K562 (cell line): ENCODE data around the gene MCM9. TPM values are rescaled to one million over a fixed set of nuclear protein-coding genes. Genes with fewer than 3 reads are reported as not detected.
A peak's percentile ranks its signal among the peaks of the same experiment; 100 is the strongest.

Source experiments
- ETV1 ChIP-seq: fragments of 450-650 bp; conservative IDR thresholded peaks from 2 replicates; pipeline ENCODE4 v1.6.1; 2016; ENCODE audit warnings: missing genetic modification characterization, control low read depth, low read depth, missing compliant biosample characterization
- FOXM1 ChIP-seq, 2 experiments: fragments of 450-650 bp in 1 of 2; sonication (generic) in 1 of 2; formaldehyde crosslinking in 1 of 2; IDR thresholded peaks; 2 replicates each; pipeline versions ENCODE4 v1.6.1 to v1.9.0; 2017 to 2022; ENCODE audit warnings: low read depth in 2 of 2, mild to moderate bottlenecking in 2 of 2, missing genetic modification reagents in 1 of 2, moderate library complexity in 1 of 2
- GATAD2B ChIP-seq: fragments of 450-650 bp; IDR thresholded peaks from 2 replicates; pipeline ENCODE4 v1.6.1; 2017; ENCODE audit warnings: mild to moderate bottlenecking, borderline replicate concordance
- GTF2E2 ChIP-seq: fragments of 200-800 bp; sonication (Bioruptor generic); IDR thresholded peaks from 2 replicates; pipeline ENCODE4 v1.6.1; 2016; ENCODE audit warnings: missing genetic modification characterization, missing compliant biosample characterization
- KDM1A ChIP-seq, 2 experiments: fragments of 450-650 bp; IDR thresholded peaks; 2 replicates each; pipeline ENCODE4 v1.6.1; 2016; ENCODE audit warnings: mild to moderate bottlenecking in 2 of 2
- NONO ChIP-seq, 2 experiments: fragments of 200-400 bp in 1 of 2; fragments of 450-650 bp in 1 of 2; formaldehyde crosslinking in 1 of 2; IDR thresholded peaks; 2 replicates each; pipeline ENCODE4 v1.6.1; 2017; ENCODE audit warnings: low read depth in 2 of 2, mild to moderate bottlenecking in 2 of 2, moderate library complexity in 2 of 2, low read length in 1 of 2
- PHB ChIP-seq: fragments of 250-450 bp; sonication (Bioruptor Pico); IDR thresholded peaks from 2 replicates; pipeline ENCODE4 v1.5.0; 2021
- RBFOX2 ChIP-seq: fragments of 200-400 bp; formaldehyde crosslinking; IDR thresholded peaks from 2 replicates; pipeline ENCODE4 v1.6.1; 2017; ENCODE audit warnings: low read depth, mild to moderate bottlenecking, low read length, moderate library complexity
- SAP30 ChIP-seq: fragments of 200-600 bp; sonication (generic); IDR thresholded peaks from 2 replicates; pipeline ENCODE4 v1.6.1; 2012; ENCODE audit warnings: borderline replicate concordance, low read depth, mild to moderate bottlenecking, moderate library complexity, low read length, control low read depth, inconsistent platforms; ENCODE audit not compliant: insufficient read depth, poor library complexity, severe bottlenecking
- SPI1 ChIP-seq: IDR thresholded peaks from 2 replicates; pipeline ENCODE4 v1.6.1; 2011; ENCODE audit warnings: low read depth, low read length, control low read depth, borderline replicate concordance
- TEAD1 ChIP-seq, 2 experiments: fragments of 450-650 bp in 1 of 2; sonication (generic) in 1 of 2; formaldehyde crosslinking; IDR thresholded peaks; 2 replicates each; pipeline versions ENCODE4 v1.4.0 to v1.8.0; 2020 to 2022; ENCODE audit warnings: mild to moderate bottlenecking in 2 of 2, missing genetic modification reagents in 1 of 2
- XRCC5 ChIP-seq: fragments of 200-400 bp; formaldehyde crosslinking; IDR thresholded peaks from 2 replicates; pipeline ENCODE4 v1.6.1; 2017; ENCODE audit warnings: low read depth, mild to moderate bottlenecking, low read length
- ZNF175 ChIP-seq: fragments of 200-800 bp; sonication (Bioruptor generic); IDR thresholded peaks from 2 replicates; pipeline ENCODE4 v1.6.1; 2016; ENCODE audit warnings: low read depth, mild to moderate bottlenecking, missing genetic modification characterization, missing compliant biosample characterization
- ZNF830 ChIP-seq: fragments of 250-450 bp; sonication (Bioruptor Pico); IDR thresholded peaks from 2 replicates; pipeline ENCODE4 v1.5.0; 2021; ENCODE audit warnings: mild to moderate bottlenecking
- polyA plus RNA-seq, 8 experiments: library from polyadenylated mRNA; depleted of rRNA in 4 of 8; stranded (reverse) in 5 of 8; unstranded in 3 of 8; fragments of >200 nt; fragmentation: Nextera tagmentation in 2 of 8; fragmentation: Illumina TruSeq in 1 of 8; extraction: Ambion mirVana in 2 of 8; extraction: Trizol in 1 of 8; gene quantifications; 2 replicates each; pipeline versions ENCODE4 v1.2.1 to v1.2.3, GENCODE V29; 2011 to 2014; ENCODE audit warnings: inconsistent platforms in 1 of 8, missing spikeins in 1 of 8
- total RNA-seq, 7 experiments: library from RNA; depleted of rRNA in 6 of 7; stranded (reverse); fragments of >200 nt in 6 of 7; fragmentation: Illumina TruSeq in 2 of 7; extraction: Trizol in 2 of 7; gene quantifications; 2 replicates each; pipeline versions ENCODE4 v1.2.1 to v1.2.3, GENCODE V29; 2011 to 2021; ENCODE audit warnings: low replicate concordance in 1 of 7
- TF ChIP-seq, protein P1 (sequence below): sonication (generic); formaldehyde crosslinking; IDR thresholded peaks from 2 replicates; pipeline ENCODE4 v1.9.0; 2022; ENCODE audit warnings: mild to moderate bottlenecking, missing genetic modification reagents
- TF ChIP-seq, protein P2 (sequence below): fragments of 450-650 bp; IDR thresholded peaks from 2 replicates; pipeline ENCODE4 v1.6.1; 2017; ENCODE audit warnings: antibody characterized with exemption, mild to moderate bottlenecking
- TF ChIP-seq, protein P3 (sequence below): fragments of 200-800 bp; sonication (Bioruptor generic); IDR thresholded peaks from 2 replicates; pipeline ENCODE4 v1.6.1; 2017; ENCODE audit warnings: missing genetic modification characterization, missing compliant biosample characterization
- TF ChIP-seq, protein P4 (sequence below): fragments of 250-450 bp; sonication (Bioruptor Pico); IDR thresholded peaks from 2 replicates; pipeline ENCODE4 v1.8.0; 2021; ENCODE audit warnings: borderline replicate concordance, mild to moderate bottlenecking, moderate library complexity; ENCODE audit not compliant: poor library complexity, severe bottlenecking

MCM9 gene
- total and polyA plus RNA-seq, 9 of the 15 experiments (the other 6 are each of a cell fraction or from before 2014, with no cell fraction given) = 4.8 to 16.7 (median 11.6) TPM

DNA sequence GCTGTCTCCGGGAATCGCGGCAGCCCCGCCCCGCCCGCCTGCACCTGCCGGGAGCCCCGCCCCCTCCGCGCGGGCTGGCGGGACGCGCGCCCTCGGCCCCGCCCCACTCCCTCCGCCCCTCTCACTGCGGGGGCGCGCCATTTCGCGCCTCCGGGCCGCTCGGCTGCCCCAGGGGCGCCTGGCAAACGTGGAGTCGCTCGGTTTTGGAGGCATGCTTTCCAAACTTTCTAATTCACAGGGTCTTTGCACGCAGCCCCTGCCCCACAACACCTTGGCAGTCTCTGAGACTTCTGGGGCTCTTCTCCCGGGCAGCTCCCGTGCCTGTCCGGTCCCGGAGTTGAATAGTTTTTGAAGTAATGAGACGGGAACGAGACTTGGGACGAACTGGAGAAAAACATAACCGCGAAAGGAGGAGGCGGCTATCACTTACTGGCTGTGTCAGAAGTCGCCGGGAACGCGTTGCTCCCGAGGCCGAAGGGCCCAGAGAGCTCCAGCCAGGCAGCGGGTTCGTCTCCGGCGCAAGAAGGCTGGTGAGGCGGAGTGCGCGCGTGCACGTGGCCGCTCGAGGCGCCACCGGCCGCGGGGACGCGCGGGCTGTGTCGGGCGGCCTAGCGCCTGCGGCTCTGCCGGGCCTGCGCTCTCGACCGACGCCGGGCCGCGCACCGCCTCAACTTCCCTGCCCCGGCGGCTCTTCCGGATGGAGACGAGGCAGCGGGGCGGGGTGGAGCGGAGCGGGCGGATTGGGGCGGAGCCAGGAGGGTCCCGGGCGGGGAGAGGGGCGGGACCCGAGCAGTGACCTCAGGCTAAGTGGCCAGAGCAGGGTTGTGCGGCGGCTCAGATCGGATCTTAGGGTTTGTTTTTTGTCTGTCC is at the start of gene MCM9 (continued):
- TF ChIP-seq SAP30 (peak; percentile 78), TEAD1 (CRISPR knock-in tag; IDR thresholded peaks at IDR 0.05) (0 out of 4 replicates have a peak, but pooled peaks have one; percentile 12 to 30), GTF2E2 (tag) (peak; percentile 97), ETV1 (tag) (0 out of 2 replicates have a peak, but pooled peaks have one; percentile 13), KDM1A (IDR thresholded peaks at IDR 0.05) (no peak), PHB (CRISPR knock-in tag) (0 out of 2 replicates have a peak, but pooled peaks have one; percentile 33), XRCC5 (0 out of 2 replicates have a peak, but pooled peaks have one; percentile 41), ZNF830 (CRISPR knock-in tag) (0 out of 2 replicates have a peak, but pooled peaks have one; percentile 49), SPI1 (peak; percentile 31; the same call in 1 of the 2 replicates), RBFOX2 (peak; percentile 95), ZNF175 (CRISPR knock-in tag) (peak; percentile 78), FOXM1 (IDR thresholded peaks at IDR 0.05; ENCODE audit: low read depth) (no peak), FOXM1 (CRISPR knock-in tag; IDR thresholded peaks at IDR 0.05; ENCODE audit: low read depth) (no peak), GATAD2B (peak; percentile 49), NONO (IDR thresholded peaks at IDR 0.05; ENCODE audit: low read depth in 2 of 2, low read length in 1 of 2) (peak; percentile 38 to 67; a peak in 1 of 4 replicates)
- TF ChIP-seq, protein P1, sequence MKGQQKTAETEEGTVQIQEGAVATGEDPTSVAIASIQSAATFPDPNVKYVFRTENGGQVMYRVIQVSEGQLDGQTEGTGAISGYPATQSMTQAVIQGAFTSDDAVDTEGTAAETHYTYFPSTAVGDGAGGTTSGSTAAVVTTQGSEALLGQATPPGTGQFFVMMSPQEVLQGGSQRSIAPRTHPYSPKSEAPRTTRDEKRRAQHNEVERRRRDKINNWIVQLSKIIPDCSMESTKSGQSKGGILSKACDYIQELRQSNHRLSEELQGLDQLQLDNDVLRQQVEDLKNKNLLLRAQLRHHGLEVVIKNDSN (CRISPR knock-in tag) = peak; percentile 41
- TF ChIP-seq, protein P2, sequence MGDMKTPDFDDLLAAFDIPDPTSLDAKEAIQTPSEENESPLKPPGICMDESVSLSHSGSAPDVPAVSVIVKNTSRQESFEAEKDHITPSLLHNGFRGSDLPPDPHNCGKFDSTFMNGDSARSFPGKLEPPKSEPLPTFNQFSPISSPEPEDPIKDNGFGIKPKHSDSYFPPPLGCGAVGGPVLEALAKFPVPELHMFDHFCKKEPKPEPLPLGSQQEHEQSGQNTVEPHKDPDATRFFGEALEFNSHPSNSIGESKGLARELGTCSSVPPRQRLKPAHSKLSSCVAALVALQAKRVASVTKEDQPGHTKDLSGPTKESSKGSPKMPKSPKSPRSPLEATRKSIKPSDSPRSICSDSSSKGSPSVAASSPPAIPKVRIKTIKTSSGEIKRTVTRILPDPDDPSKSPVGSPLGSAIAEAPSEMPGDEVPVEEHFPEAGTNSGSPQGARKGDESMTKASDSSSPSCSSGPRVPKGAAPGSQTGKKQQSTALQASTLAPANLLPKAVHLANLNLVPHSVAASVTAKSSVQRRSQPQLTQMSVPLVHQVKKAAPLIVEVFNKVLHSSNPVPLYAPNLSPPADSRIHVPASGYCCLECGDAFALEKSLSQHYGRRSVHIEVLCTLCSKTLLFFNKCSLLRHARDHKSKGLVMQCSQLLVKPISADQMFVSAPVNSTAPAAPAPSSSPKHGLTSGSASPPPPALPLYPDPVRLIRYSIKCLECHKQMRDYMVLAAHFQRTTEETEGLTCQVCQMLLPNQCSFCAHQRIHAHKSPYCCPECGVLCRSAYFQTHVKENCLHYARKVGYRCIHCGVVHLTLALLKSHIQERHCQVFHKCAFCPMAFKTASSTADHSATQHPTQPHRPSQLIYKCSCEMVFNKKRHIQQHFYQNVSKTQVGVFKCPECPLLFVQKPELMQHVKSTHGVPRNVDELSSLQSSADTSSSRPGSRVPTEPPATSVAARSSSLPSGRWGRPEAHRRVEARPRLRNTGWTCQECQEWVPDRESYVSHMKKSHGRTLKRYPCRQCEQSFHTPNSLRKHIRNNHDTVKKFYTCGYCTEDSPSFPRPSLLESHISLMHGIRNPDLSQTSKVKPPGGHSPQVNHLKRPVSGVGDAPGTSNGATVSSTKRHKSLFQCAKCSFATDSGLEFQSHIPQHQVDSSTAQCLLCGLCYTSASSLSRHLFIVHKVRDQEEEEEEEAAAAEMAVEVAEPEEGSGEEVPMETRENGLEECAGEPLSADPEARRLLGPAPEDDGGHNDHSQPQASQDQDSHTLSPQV = peak; percentile 64
- TF ChIP-seq, protein P3, sequence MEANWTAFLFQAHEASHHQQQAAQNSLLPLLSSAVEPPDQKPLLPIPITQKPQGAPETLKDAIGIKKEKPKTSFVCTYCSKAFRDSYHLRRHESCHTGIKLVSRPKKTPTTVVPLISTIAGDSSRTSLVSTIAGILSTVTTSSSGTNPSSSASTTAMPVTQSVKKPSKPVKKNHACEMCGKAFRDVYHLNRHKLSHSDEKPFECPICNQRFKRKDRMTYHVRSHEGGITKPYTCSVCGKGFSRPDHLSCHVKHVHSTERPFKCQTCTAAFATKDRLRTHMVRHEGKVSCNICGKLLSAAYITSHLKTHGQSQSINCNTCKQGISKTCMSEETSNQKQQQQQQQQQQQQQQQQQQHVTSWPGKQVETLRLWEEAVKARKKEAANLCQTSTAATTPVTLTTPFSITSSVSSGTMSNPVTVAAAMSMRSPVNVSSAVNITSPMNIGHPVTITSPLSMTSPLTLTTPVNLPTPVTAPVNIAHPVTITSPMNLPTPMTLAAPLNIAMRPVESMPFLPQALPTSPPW = peak; percentile 94
- TF ChIP-seq, protein P4, sequence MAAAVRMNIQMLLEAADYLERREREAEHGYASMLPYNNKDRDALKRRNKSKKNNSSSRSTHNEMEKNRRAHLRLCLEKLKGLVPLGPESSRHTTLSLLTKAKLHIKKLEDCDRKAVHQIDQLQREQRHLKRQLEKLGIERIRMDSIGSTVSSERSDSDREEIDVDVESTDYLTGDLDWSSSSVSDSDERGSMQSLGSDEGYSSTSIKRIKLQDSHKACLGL (CRISPR knock-in tag) = peak; percentile 38
